HepG2 (cell line): ENCODE measurements around the gene CDC42EP5. TPM values are rescaled to one million over a fixed set of nuclear protein-coding genes. Genes with fewer than 3 reads are reported as not detected.

Experiments used
- ATAD3A ChIP-seq: sonication (generic); formaldehyde crosslinking; IDR thresholded peaks from 2 replicates; pipeline ENCODE4 v1.4.0; 2020; ENCODE audit warnings: missing genetic modification reagents
- ELK4 ChIP-seq: sonication (generic); formaldehyde crosslinking; IDR thresholded peaks from 2 replicates; pipeline ENCODE4 v1.9.0; 2021; ENCODE audit warnings: missing genetic modification reagents, borderline replicate concordance
- JUND ChIP-seq: sonication (generic); formaldehyde crosslinking; IDR thresholded peaks from 2 replicates; pipeline ENCODE4 v1.8.0; 2022; ENCODE audit warnings: mild to moderate bottlenecking, missing genetic modification reagents
- KLF9 ChIP-seq: IDR thresholded peaks from 2 replicates; pipeline ENCODE4 v1.6.1; 2016; ENCODE audit warnings: low read depth
- MATR3 ChIP-seq: sonication (generic); formaldehyde crosslinking; IDR thresholded peaks from 2 replicates; pipeline ENCODE4 v1.4.0; 2020; ENCODE audit warnings: missing genetic modification reagents
- NAIF1 ChIP-seq: sonication (generic); formaldehyde crosslinking; IDR thresholded peaks from 2 replicates; pipeline ENCODE4 v1.5.0; 2020; ENCODE audit warnings: mild to moderate bottlenecking, missing genetic modification reagents, borderline replicate concordance
- PLSCR1 ChIP-seq: sonication (generic); formaldehyde crosslinking; IDR thresholded peaks from 2 replicates; pipeline ENCODE4 v1.5.0; 2020; ENCODE audit warnings: missing genetic modification reagents, mild to moderate bottlenecking, borderline replicate concordance
- RBAK ChIP-seq: sonication (generic); formaldehyde crosslinking; IDR thresholded peaks from 2 replicates; pipeline ENCODE4 v1.5.1; 2020; ENCODE audit warnings: mild to moderate bottlenecking, missing genetic modification reagents
- SALL2 ChIP-seq: sonication (generic); formaldehyde crosslinking; IDR thresholded peaks from 2 replicates; pipeline ENCODE4 v1.8.1; 2023; ENCODE audit warnings: mild to moderate bottlenecking, missing genetic modification reagents, inconsistent platforms
- SIX4 ChIP-seq: sonication (generic); formaldehyde crosslinking; IDR thresholded peaks from 2 replicates; pipeline ENCODE4 v1.4.0; 2020; ENCODE audit warnings: missing genetic modification reagents
- TBX2 ChIP-seq: sonication (generic); formaldehyde crosslinking; IDR thresholded peaks from 2 replicates; pipeline ENCODE4 v1.5.0; 2020; ENCODE audit warnings: missing genetic modification reagents, mild to moderate bottlenecking, borderline replicate concordance
- TFE3 ChIP-seq: IDR thresholded peaks from 2 replicates; pipeline ENCODE4 v1.6.1; 2016
- ZNF30 ChIP-seq: sonication (generic); formaldehyde crosslinking; IDR thresholded peaks from 2 replicates; pipeline ENCODE4 v1.5.0; 2020; ENCODE audit warnings: mild to moderate bottlenecking, missing genetic modification reagents
- ZNF318 ChIP-seq: sonication (generic); formaldehyde crosslinking; IDR thresholded peaks from 2 replicates; pipeline ENCODE4 v1.4.0; 2020; ENCODE audit warnings: mild to moderate bottlenecking, missing genetic modification reagents
- ZNF362 ChIP-seq: sonication (generic); formaldehyde crosslinking; IDR thresholded peaks from 2 replicates; pipeline ENCODE4 v1.4.0; 2020; ENCODE audit warnings: missing genetic modification reagents, mild to moderate bottlenecking, borderline replicate concordance
- ZNF414 ChIP-seq: sonication (generic); formaldehyde crosslinking; IDR thresholded peaks from 2 replicates; pipeline ENCODE4 v1.5.0; 2020; ENCODE audit warnings: missing genetic modification reagents
- ZNF460 ChIP-seq: sonication (generic); formaldehyde crosslinking; IDR thresholded peaks from 2 replicates; pipeline ENCODE4 v1.5.1; 2020; ENCODE audit warnings: missing genetic modification reagents, mild to moderate bottlenecking, borderline replicate concordance
- polyA plus RNA-seq, 8 experiments: library from polyadenylated mRNA; depleted of rRNA in 3 of 8; stranded (reverse) in 7 of 8; unstranded in 1 of 8; fragments of >200 nt; fragmentation: Illumina TruSeq in 4 of 8; extraction: Trizol in 4 of 8; gene quantifications; 2 replicates each; pipeline versions ENCODE4 v1.2.1 to v1.2.3, GENCODE V29; 2011 to 2016; ENCODE audit warnings: low read depth in 4 of 8, missing spikeins in 1 of 8, mixed read lengths in 1 of 8; ENCODE audit not compliant: insufficient read depth in 1 of 8
- total RNA-seq, 5 experiments: library from RNA; depleted of rRNA; stranded (reverse); fragments of >200 nt; fragmentation: Illumina TruSeq; extraction: Trizol; gene quantifications; 2 replicates each; pipeline ENCODE4 v1.2.3, GENCODE V29; 2016; ENCODE audit warnings: low read depth in 1 of 5

CDC42EP5 gene
- total and polyA plus RNA-seq, 2 of the 13 experiments (the other 11 are each of a cell fraction or from before 2014, with no cell fraction given) = 0.41 to 1.6 TPM

GRCh38 chr19:54517483-54517882, 44.4 kb upstream of the CDC42EP5 start (continued):
- TF ChIP-seq ZNF318 (CRISPR knock-in tag) (no peak), PLSCR1 (CRISPR knock-in tag) (no peak), ELK4 (CRISPR knock-in tag) (no peak), SIX4 (CRISPR knock-in tag) (no peak), MATR3 (CRISPR knock-in tag) (no peak), JUND (CRISPR knock-in tag) (no peak), KLF9 (CRISPR knock-in tag) (peak; percentile 69; the same call in 1 of the 2 replicates), RBAK (CRISPR knock-in tag) (no peak), ZNF362 (CRISPR knock-in tag) (no peak), ZNF460 (CRISPR knock-in tag) (no peak), TFE3 (CRISPR knock-in tag) (peak; percentile 70; the same call in 1 of the 2 replicates), ZNF414 (CRISPR knock-in tag) (no peak), ATAD3A (CRISPR knock-in tag) (no peak), ZNF30 (CRISPR knock-in tag) (no peak), NAIF1 (no peak), TBX2 (no peak), SALL2 (CRISPR knock-in tag) (no peak)
